Activated naive CD4-positive, alpha-beta T cell treated with anti-CD3 and anti-CD28 coated beads, Interleukin-2, amount 50 U/mL, for 72 hours (primary cell): ENCODE results near the gene CTDSP2. TPM values are rescaled to one million over a fixed set of nuclear protein-coding genes. Genes with fewer than 3 reads are reported as not detected.
"Not testable (repeated sequence)": the region's sequence is repeated elsewhere in the genome, so short reads cannot be mapped to it uniquely, and the experiment has no call there.

Experiments used
- ATAC-seq, 2 donors: fragments of 150-1000 bp; cut with Tn5 transposase; 2 replicates each; pipeline ENCODE4 v1.10.0; 2021; ENCODE audit warnings: mild to moderate bottlenecking in 2 of 2, moderate library complexity in 2 of 2
- DNase-seq, 2 donors: peaks; one replicate each; pipeline ENCODE4 v3.0.0; 2021 to 2022; ENCODE audit warnings: low spot score in 2 of 2
- H3K27ac Mint-ChIP-seq, 2 donors: one replicate each; pipeline ENCODE4 v1.8.0; 2022; ENCODE audit warnings: mild to moderate bottlenecking in 2 of 2, mixed read lengths in 2 of 2
- H3K36me3 Mint-ChIP-seq, 2 donors: one replicate each; pipeline ENCODE4 v1.8.0; 2022; ENCODE audit warnings: mixed read lengths in 2 of 2
- H3K9me3 Mint-ChIP-seq, 2 donors: one replicate each; pipeline ENCODE4 v1.8.0; 2022; ENCODE audit warnings: mixed read lengths in 2 of 2
- total RNA-seq, 2 donors: library from RNA; stranded (reverse); gene quantifications; one replicate each; pipeline ENCODE4 v1.2.3, GENCODE V29; 2022

CTDSP2 gene
- total RNA-seq, 2 donors from 2014 or later, result 76.3 to 103 TPM

GRCh38 chr12:57783861-57784260 is 62.7 kb downstream of the CTDSP2 start:
- DNase-seq, result no peak
- Mint-ChIP-seq H3K27ac (peak overlapping the region in 1 of 2 donors; percentile 93), H3K36me3 (peaks cover 8 to 13% of the 10 kb centered on the region in 2 donors), H3K9me3 (no peaks in the 10 kb centered on the region)
- ATAC-seq, result no peak

- ATAC-seq (no peak), DNase-seq (no peak)
- Mint-ChIP-seq H3K27ac (peak overlapping the region; percentile 93 to 97), H3K9me3 (no peaks in the 10 kb centered on the region), H3K36me3 (peaks cover 8 to 13% of the 10 kb centered on the region in 2 donors)
Measured at GRCh38 chr12:57783466-57783801, 63.1 kb downstream of the CTDSP2 start.

- Mint-ChIP-seq H3K9me3 (no peaks in the 10 kb centered on the region), H3K27ac (peak within 1 kb of the TSS; percentile 93 to 97), H3K36me3 (peaks cover 8 to 13% of the 10 kb centered on the region in 2 donors)
- ATAC-seq, result peak; percentile 85 to 94
- peak; percentile 93 to 97 for DNase-seq
Measured at GRCh38 chr12:57782608-57783465, 63.7 kb downstream of the CTDSP2 start, which contains the start of gene TSFM. TSFM (plus strand) TSS chr12:57782787; CDS start chr12:57782802, 15 bp downstream.

- H3K27ac Mint-ChIP-seq, result peak overlapping the region; percentile 93 to 97
- peaks cover 8 to 13% of the 10 kb centered on the region in 2 donors for H3K36me3 Mint-ChIP-seq
- no peak for DNase-seq
- no peaks in the 10 kb centered on the region for H3K9me3 Mint-ChIP-seq
- no peak for ATAC-seq
Measured at GRCh38 chr12:57782243-57782607, 64.3 kb downstream of the CTDSP2 start.

GRCh38 chr12:57781801-57782200 is 64.7 kb downstream of the CTDSP2 start:
- ATAC-seq, result no peak
- DNase-seq, result no peak
- Mint-ChIP-seq H3K9me3 (no peaks in the 10 kb centered on the region), H3K27ac (peak overlapping the region in 1 of 2 donors; percentile 93), H3K36me3 (peaks cover 8 to 13% of the 10 kb centered on the region in 2 donors)

- no peaks in the 10 kb centered on the region for H3K9me3 Mint-ChIP-seq
- no peak for DNase-seq
- peaks cover 8 to 13% of the 10 kb centered on the region in 2 donors for H3K36me3 Mint-ChIP-seq
- no peak overlapping the region for H3K27ac Mint-ChIP-seq
- ATAC-seq, result no peak
Measured at GRCh38 chr12:57781244-57781643, 65.3 kb downstream of the CTDSP2 start.

GRCh38 chr12:57780284-57780897 is 66.1 kb downstream of the CTDSP2 start:
- no peak overlapping the region for H3K27ac Mint-ChIP-seq
- ATAC-seq, result no peak
- H3K36me3 Mint-ChIP-seq, result peaks cover 8 to 15% of the 10 kb centered on the region in 2 donors
- DNase-seq, result no peak
- H3K9me3 Mint-ChIP-seq, result no peaks in the 10 kb centered on the region

GRCh38 chr12:57779736-57780135 is 66.8 kb downstream of the CTDSP2 start:
- no peak for DNase-seq

GRCh38 chr12:57777911-57778310 is 68.6 kb downstream of the CTDSP2 start:
- ATAC-seq (no peak), DNase-seq (no peak)
- Mint-ChIP-seq H3K36me3 (peaks cover 4 to 12% of the 10 kb centered on the region in 2 donors), H3K9me3 (no peaks in the 10 kb centered on the region), H3K27ac (no peak overlapping the region)

More at GRCh38 chr12:57779736-57780135, 66.8 kb downstream of the CTDSP2 start:
- Mint-ChIP-seq H3K27ac (no peak overlapping the region), H3K9me3 (no peaks in the 10 kb centered on the region), H3K36me3 (peaks cover 8 to 15% of the 10 kb centered on the region in 2 donors)
- ATAC-seq, result no peak

GRCh38 chr12:57777367-57777766 is 69.2 kb downstream of the CTDSP2 start:
- ATAC-seq, result no peak

GRCh38 chr12:57776247-57776587 is 70.3 kb downstream of the CTDSP2 start:
- H3K36me3 Mint-ChIP-seq, result peaks cover 0 to 15% of the 10 kb centered on the region in 2 donors
- ATAC-seq (no peak), DNase-seq (no peak)
- H3K9me3 Mint-ChIP-seq, result no peaks in the 10 kb centered on the region
- H3K27ac Mint-ChIP-seq, result no peak overlapping the region

More at GRCh38 chr12:57777367-57777766, 69.2 kb downstream of the CTDSP2 start:
- no peak for DNase-seq
- Mint-ChIP-seq H3K36me3 (peaks cover 0 to 11% of the 10 kb centered on the region in 2 donors), H3K27ac (no peak overlapping the region), H3K9me3 (no peaks in the 10 kb centered on the region)

GRCh38 chr12:57775563-57776246 is 70.8 kb downstream of the CTDSP2 start:
- DNase-seq (no peak), ATAC-seq (no peak)
- peaks cover 0 to 17% of the 10 kb centered on the region in 2 donors for H3K36me3 Mint-ChIP-seq
- H3K27ac Mint-ChIP-seq, result no peak overlapping the region
- no peaks in the 10 kb centered on the region for H3K9me3 Mint-ChIP-seq

- no peak for ATAC-seq
- H3K27ac Mint-ChIP-seq, result no peak overlapping the region
- no peak for DNase-seq
- no peaks in the 10 kb centered on the region for H3K9me3 Mint-ChIP-seq
- H3K36me3 Mint-ChIP-seq, result peaks cover 0 to 24% of the 10 kb centered on the region in 2 donors
Measured at GRCh38 chr12:57775044-57775443, 71.5 kb downstream of the CTDSP2 start.

GRCh38 chr12:57774634-57775033 is 71.9 kb downstream of the CTDSP2 start:
- ATAC-seq, H3K9me3 Mint-ChIP-seq, H3K27ac Mint-ChIP-seq: not testable (repeated sequence)
- H3K36me3 Mint-ChIP-seq, result peaks cover 0 to 28% of the 10 kb centered on the region in 2 donors
- peak in 1 of 2 donors; percentile 49 for DNase-seq

GRCh38 chr12:57772429-57773322 is 73.9 kb downstream of the CTDSP2 start, which contains the start of gene EEF1AKMT3:
EEF1AKMT3 (plus strand) TSS chr12:57772614; CDS start chr12:57772725, 111 bp downstream.
- Mint-ChIP-seq H3K9me3 (no peaks in the 10 kb centered on the region), H3K27ac (peak within 1 kb of the TSS; percentile 89 to 94), H3K36me3 (peaks cover 0 to 29% of the 10 kb centered on the region in 2 donors)
- DNase-seq (peak in 1 of 2 donors; percentile 24), ATAC-seq (peak; percentile 19 to 41)

GRCh38 chr12:57771873-57772428 is 74.6 kb downstream of the CTDSP2 start, which contains the start of gene METTL1:
METTL1 (minus strand) TSS chr12:57772105; CDS start chr12:57772083, 22 bp downstream.
- Mint-ChIP-seq H3K36me3 (peaks cover 0 to 29% of the 10 kb centered on the region in 2 donors), H3K9me3 (no peaks in the 10 kb centered on the region), H3K27ac (peak within 1 kb of the TSS; percentile 89 to 94)
- DNase-seq, result peak; percentile 86 to 91
- peak; percentile 83 to 93 for ATAC-seq
